Stimulated activated memory B cell treated with anti-CD40 and anti-IgM and Interleukin-4, amounts not matched to agents 10 μg/mL and 1 μg/mL and 100 μg/mL, for 72 hours (primary cell): ENCODE results near the gene ITPR2.

ENCODE experiments used
- ATAC-seq: fragments of 150-1000 bp; cut with Tn5 transposase; 2 replicates; pipeline ENCODE4 v1.10.0; 2021
- H3K27ac Mint-ChIP-seq: one replicate; pipeline ENCODE4 v1.8.0; 2022; ENCODE audit warnings: mild to moderate bottlenecking, mixed read lengths
- H3K27me3 Mint-ChIP-seq: one replicate; pipeline ENCODE4 v1.8.0; 2022; ENCODE audit warnings: mixed read lengths
- H3K36me3 Mint-ChIP-seq: one replicate; pipeline ENCODE4 v1.8.0; 2022; ENCODE audit warnings: mixed read lengths
- H3K4me1 Mint-ChIP-seq: one replicate; pipeline ENCODE4 v1.8.0; 2022; ENCODE audit warnings: mixed read lengths
- H3K4me3 Mint-ChIP-seq: one replicate; pipeline ENCODE4 v1.8.0; 2022; ENCODE audit warnings: mild to moderate bottlenecking, moderate library complexity, mixed read lengths
- H3K9me3 Mint-ChIP-seq: one replicate; pipeline ENCODE4 v1.8.0; 2022; ENCODE audit warnings: mixed read lengths

Gene ITPR2

GRCh38 chr12:26813812-26814211 lies 19.2 kb downstream of the ITPR2 start:
- H3K36me3 Mint-ChIP-seq: peaks cover 6% of the 10 kb centered on the region
- no peaks in the 10 kb centered on the region for H3K27me3 Mint-ChIP-seq
- no peaks in the 10 kb centered on the region for H3K9me3 Mint-ChIP-seq
- H3K4me1 Mint-ChIP-seq: peaks cover 25% of the 10 kb centered on the region
- no peak overlapping the region for H3K4me3 Mint-ChIP-seq
- no peak for ATAC-seq
- H3K27ac Mint-ChIP-seq: no peak overlapping the region

DNA sequence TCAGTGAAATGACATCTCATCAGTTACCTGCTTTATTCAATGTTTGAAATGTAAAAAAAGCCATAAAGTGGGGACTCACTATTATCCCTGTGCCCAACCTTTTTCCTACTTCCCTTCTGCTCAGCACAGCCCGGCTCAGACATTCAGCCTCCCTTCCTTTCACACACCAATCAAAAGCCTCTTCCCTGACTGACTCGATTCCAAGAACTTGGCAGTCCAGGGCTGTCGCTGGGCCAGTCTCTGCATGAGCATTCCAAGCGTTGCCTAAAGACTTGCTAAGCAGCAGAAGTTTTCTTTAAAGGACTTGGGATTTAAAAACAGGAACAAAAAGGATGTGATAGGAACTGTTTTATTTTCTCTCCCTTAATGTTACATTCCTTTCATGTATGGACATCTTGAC lies 22.7 kb downstream of the ITPR2 start:
- Mint-ChIP-seq H3K27me3 (no peaks in the 10 kb centered on the region), H3K36me3 (peaks cover 19% of the 10 kb centered on the region), H3K4me3 (no peak overlapping the region), H3K9me3 (no peaks in the 10 kb centered on the region), H3K27ac (no peak overlapping the region), H3K4me1 (peaks cover 30% of the 10 kb centered on the region)
- no peak for ATAC-seq

- Mint-ChIP-seq H3K27me3 (no peaks in the 10 kb centered on the region), H3K9me3 (no peaks in the 10 kb centered on the region), H3K36me3 (peaks cover 22% of the 10 kb centered on the region), H3K4me3 (no peak overlapping the region), H3K27ac (no peak overlapping the region), H3K4me1 (peaks cover 32% of the 10 kb centered on the region)
- ATAC-seq: no peak
These were observed 23.2 kb downstream of the ITPR2 start for GRCh38 chr12:26809611-26810285.

- Mint-ChIP-seq H3K9me3 (no peaks in the 10 kb centered on the region), H3K4me1 (peaks cover 32% of the 10 kb centered on the region), H3K36me3 (peaks cover 22% of the 10 kb centered on the region), H3K27me3 (no peaks in the 10 kb centered on the region), H3K27ac (no peak overlapping the region), H3K4me3 (no peak overlapping the region)
- no peak for ATAC-seq
These were observed 24.1 kb downstream of the ITPR2 start for GRCh38 chr12:26808766-26809476.

- Mint-ChIP-seq H3K9me3 (no peaks in the 10 kb centered on the region), H3K36me3 (peaks cover 22% of the 10 kb centered on the region), H3K4me1 (peaks cover 39% of the 10 kb centered on the region), H3K27me3 (no peaks in the 10 kb centered on the region), H3K4me3 (no peak overlapping the region), H3K27ac (no peak overlapping the region)
- no peak for ATAC-seq
These were observed 25.7 kb downstream of the ITPR2 start for GRCh38 chr12:26807292-26807691.

- Mint-ChIP-seq H3K4me3 (no peak overlapping the region), H3K27ac (no peak overlapping the region), H3K27me3 (no peaks in the 10 kb centered on the region), H3K9me3 (no peaks in the 10 kb centered on the region), H3K4me1 (peaks cover 39% of the 10 kb centered on the region), H3K36me3 (peaks cover 22% of the 10 kb centered on the region)
- ATAC-seq: no peak
These were observed 26.4 kb downstream of the ITPR2 start for GRCh38 chr12:26806556-26806955.

DNA sequence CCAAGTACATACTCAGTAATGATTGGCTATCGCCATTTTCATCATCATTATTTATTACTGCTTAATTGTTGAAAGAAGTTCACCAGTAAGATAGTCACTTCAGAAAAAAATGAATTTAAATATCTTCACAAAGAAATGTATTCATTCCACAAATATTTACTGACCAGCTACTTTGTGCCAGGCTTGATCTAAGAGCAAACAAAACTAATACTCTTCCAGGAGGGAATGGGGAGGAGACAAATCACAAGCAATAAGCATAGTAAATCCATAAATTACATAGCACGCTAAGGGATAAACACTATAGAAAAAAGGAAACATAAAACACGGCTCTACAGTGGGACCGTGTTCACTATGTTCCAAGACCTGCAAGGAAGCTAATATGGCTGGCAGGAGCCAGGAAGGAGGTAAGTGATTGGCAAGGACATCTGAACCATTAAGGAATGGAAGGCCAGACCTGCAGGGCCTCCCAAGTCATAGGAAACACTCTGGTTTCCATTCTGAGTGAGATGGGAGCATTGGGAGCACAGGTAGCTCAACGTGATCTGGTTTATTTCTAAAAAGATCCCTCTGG lies 27.5 kb downstream of the ITPR2 start:
- no peak for ATAC-seq
- H3K9me3 Mint-ChIP-seq: no peaks in the 10 kb centered on the region
- H3K27ac Mint-ChIP-seq: no peak overlapping the region
- no peaks in the 10 kb centered on the region for H3K27me3 Mint-ChIP-seq
- peaks cover 32% of the 10 kb centered on the region for H3K36me3 Mint-ChIP-seq
- H3K4me1 Mint-ChIP-seq: peaks cover 42% of the 10 kb centered on the region
- no peak overlapping the region for H3K4me3 Mint-ChIP-seq

DNA sequence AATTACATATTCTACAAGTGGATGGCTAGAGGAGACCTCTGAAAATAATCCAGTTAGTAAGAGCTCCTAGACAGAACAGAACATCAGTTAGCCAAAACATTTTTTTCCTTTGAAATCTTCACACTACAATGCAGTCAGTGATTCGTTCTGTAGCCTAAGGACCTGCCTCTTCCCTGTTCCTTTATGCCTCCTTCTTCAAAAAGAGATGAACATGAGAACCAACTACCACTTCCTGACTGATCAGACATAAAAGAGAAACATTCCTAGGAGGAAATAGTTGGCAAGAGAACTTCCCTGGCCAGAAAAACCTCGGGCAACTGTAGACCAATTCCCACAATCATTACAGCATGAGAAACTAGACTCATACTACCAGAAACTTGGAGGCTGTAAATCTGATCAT lies 29.4 kb downstream of the ITPR2 start:
- no peak overlapping the region for H3K4me3 Mint-ChIP-seq
- peaks cover 28% of the 10 kb centered on the region for H3K36me3 Mint-ChIP-seq
- no peaks in the 10 kb centered on the region for H3K9me3 Mint-ChIP-seq
- no peak overlapping the region for H3K27ac Mint-ChIP-seq
- ATAC-seq: no peak
- H3K27me3 Mint-ChIP-seq: no peaks in the 10 kb centered on the region
- peaks cover 46% of the 10 kb centered on the region for H3K4me1 Mint-ChIP-seq

DNA sequence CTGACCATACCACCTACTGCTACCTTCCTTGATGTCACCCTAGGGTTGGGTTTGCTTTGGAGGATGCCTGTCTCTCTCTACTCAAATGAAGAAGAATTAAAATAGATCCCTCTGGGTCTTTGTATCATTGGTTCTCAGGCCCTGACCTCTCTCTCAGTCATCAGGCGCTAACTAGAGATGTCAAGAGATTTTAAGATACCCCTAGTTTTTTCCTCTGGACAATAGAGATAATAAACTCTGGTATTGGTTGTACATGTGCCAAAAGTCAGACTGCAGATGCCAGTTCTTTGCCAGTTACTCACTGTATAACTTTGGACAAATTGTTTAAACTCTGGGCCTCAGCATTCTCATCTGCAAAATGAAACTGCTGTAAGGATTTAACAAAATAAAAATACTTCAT lies 31.5 kb downstream of the ITPR2 start:
- Mint-ChIP-seq H3K27me3 (no peaks in the 10 kb centered on the region), H3K9me3 (no peaks in the 10 kb centered on the region), H3K4me3 (no peak overlapping the region), H3K4me1 (peaks cover 45% of the 10 kb centered on the region), H3K27ac (no peak overlapping the region), H3K36me3 (peaks cover 22% of the 10 kb centered on the region)
- no peak for ATAC-seq

- Mint-ChIP-seq H3K4me3 (no peak overlapping the region), H3K4me1 (peaks cover 43% of the 10 kb centered on the region), H3K27me3 (no peaks in the 10 kb centered on the region), H3K27ac (peak overlapping the region; percentile 28), H3K9me3 (no peaks in the 10 kb centered on the region), H3K36me3 (peaks cover 21% of the 10 kb centered on the region)
- no peak for ATAC-seq
These were observed 32.1 kb downstream of the ITPR2 start for GRCh38 chr12:26800858-26801257.

DNA sequence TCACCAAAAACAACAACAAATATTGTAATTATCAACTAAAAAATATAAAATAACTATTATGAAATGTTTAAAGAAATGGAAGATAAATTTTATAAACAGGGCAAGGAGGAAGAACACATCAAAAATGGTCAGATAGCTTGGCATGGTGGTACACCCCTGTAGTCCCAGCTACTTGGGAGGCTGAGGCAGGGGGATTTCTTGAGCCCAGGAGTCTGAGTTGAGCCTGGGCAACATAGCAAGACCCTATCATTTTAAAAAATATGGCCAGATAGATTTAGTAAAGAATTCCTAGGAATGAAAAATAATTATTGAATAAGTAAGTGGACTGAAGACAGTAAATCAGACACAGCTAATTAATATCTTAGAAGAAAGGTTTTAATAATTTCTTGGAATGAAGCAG lies 32.6 kb downstream of the ITPR2 start:
- Mint-ChIP-seq H3K27me3 (no peaks in the 10 kb centered on the region), H3K27ac (peak overlapping the region; percentile 28), H3K4me1 (peaks cover 38% of the 10 kb centered on the region), H3K36me3 (peaks cover 15% of the 10 kb centered on the region), H3K4me3 (no peak overlapping the region), H3K9me3 (no peaks in the 10 kb centered on the region)
- ATAC-seq: no peak

DNA sequence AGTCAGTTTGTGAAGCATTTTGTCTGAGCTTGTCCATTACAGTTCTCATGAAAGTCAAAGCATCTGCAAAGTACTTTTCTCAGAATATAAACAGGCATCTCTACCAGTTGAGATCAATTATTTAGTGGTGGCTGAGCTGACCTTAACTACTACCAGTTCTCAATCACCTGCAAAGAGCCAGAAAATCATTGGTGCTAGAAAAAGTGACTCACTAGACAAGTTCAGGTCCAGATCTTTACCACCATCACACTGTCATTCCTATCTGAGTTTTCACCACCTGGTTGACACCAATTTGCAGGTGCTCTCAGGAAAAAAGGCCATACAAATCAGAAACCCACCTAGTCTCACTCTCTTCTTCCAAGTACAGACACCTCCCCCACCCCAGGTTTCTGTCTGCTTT lies 33.3 kb downstream of the ITPR2 start:
- no peak overlapping the region for H3K4me3 Mint-ChIP-seq
- no peak for ATAC-seq
- H3K27me3 Mint-ChIP-seq: no peaks in the 10 kb centered on the region
- peak overlapping the region; percentile 28 for H3K27ac Mint-ChIP-seq
- H3K9me3 Mint-ChIP-seq: no peaks in the 10 kb centered on the region
- H3K4me1 Mint-ChIP-seq: peaks cover 36% of the 10 kb centered on the region
- H3K36me3 Mint-ChIP-seq: peaks cover 13% of the 10 kb centered on the region

GRCh38 chr12:26798640-26799039 lies 34.4 kb downstream of the ITPR2 start:
- Mint-ChIP-seq H3K36me3 (peaks cover 13% of the 10 kb centered on the region), H3K9me3 (no peaks in the 10 kb centered on the region), H3K4me1 (peaks cover 36% of the 10 kb centered on the region), H3K27me3 (no peaks in the 10 kb centered on the region), H3K27ac (peak overlapping the region; percentile 10), H3K4me3 (no peak overlapping the region)
- ATAC-seq: no peak

DNA sequence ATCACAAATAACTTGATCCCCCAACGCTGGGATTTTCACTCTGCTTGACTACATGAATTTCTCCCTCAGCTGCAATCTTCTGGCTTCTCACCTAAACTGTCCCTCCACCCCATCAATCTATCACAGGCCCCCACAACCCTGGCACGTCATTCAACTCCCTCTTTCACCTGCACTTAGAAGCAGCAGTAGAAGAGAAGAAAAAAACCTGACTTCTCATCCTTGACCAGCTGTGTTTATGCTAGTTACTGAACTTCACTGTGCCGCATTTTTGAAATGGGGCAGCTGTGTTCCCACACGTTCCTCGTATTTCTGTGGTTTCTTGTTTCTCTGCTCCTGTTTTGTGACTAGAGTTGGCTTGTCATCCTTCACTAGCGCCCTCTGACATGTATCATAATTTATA lies 35.0 kb downstream of the ITPR2 start:
- Mint-ChIP-seq H3K27me3 (no peaks in the 10 kb centered on the region), H3K4me3 (peak overlapping the region; percentile 8), H3K4me1 (peaks cover 31% of the 10 kb centered on the region), H3K9me3 (no peaks in the 10 kb centered on the region), H3K36me3 (peaks cover 13% of the 10 kb centered on the region), H3K27ac (peak overlapping the region; percentile 10)
- peak; percentile 51 for ATAC-seq

GRCh38 chr12:26795910-26796309 lies 37.1 kb downstream of the ITPR2 start:
- no peak for ATAC-seq
- peaks cover 41% of the 10 kb centered on the region for H3K4me1 Mint-ChIP-seq
- no peaks in the 10 kb centered on the region for H3K27me3 Mint-ChIP-seq
- H3K36me3 Mint-ChIP-seq: peaks cover 7% of the 10 kb centered on the region
- H3K4me3 Mint-ChIP-seq: no peak overlapping the region
- H3K27ac Mint-ChIP-seq: no peak overlapping the region
- no peaks in the 10 kb centered on the region for H3K9me3 Mint-ChIP-seq

DNA sequence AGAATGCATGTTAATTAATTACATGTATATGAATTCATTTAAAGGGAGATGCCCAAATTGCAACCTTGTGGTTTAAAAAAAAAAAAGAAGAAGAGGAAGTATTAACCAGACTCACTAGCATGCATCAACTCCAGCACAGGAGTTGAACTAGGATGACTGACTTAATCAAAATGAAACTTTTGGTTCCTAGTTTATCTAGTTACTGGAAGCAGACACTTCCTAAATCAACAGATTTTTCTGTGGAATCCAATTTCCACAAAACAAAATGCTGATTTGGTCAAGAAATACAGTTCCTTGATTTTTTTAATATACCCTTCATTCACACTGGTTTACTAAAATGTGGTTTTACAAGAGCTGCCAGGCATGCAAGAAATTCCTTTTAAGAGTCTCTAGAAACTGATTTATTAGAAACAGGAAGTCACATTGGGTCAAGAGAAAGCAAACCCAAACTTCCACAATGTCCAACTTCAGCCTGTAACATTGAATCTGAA lies 41.6 kb downstream of the ITPR2 start:
- ATAC-seq: peak; percentile 82
- Mint-ChIP-seq H3K27ac (peak overlapping the region; percentile 22), H3K4me1 (peaks cover 17% of the 10 kb centered on the region), H3K27me3 (no peaks in the 10 kb centered on the region), H3K9me3 (no peaks in the 10 kb centered on the region), H3K4me3 (no peak overlapping the region), H3K36me3 (peaks cover 22% of the 10 kb centered on the region)
